Frontal cortex (tissue), 4 donors: ENCODE results near the gene FAM241B. TPM values are rescaled to one million over a fixed set of nuclear protein-coding genes. Genes with fewer than 3 reads are reported as not detected.
A peak's percentile ranks its signal among the peaks of the same experiment; 100 is the strongest.

ENCODE experiments used
- DNase-seq, 2 donors: peaks; one replicate each; pipeline ENCODE4 v3.0.0; 2012; ENCODE audit warnings: low spot score in 2 of 2
- FAIRE-seq: peaks from 2 replicates; lab custom pipeline; 2012; peaks lifted over from hg19 to GRCh38; lab: Jason Lieb, UNC
- total RNA-seq: library from RNA; depleted of rRNA; stranded (reverse); fragments of >200 nt; gene quantifications from one replicate; pipeline ENCODE4 v1.2.3, GENCODE V29; 2014
- donor health status: control.
- donor health status: control.
- donor health status: control.

Gene FAM241B
- total RNA-seq, 1 donor from 2014 or later, result 13.9 TPM

- FAIRE-seq (no peak), DNase-seq (no peak)
These were observed 3.9 kb downstream of the FAM241B start for GRCh38 chr10:69633673-69634635.

GRCh38 chr10:69634759-69635425 lies 4.8 kb downstream of the FAM241B start:
- no peak for FAIRE-seq
- no peak for DNase-seq

GRCh38 chr10:69635428-69636272 lies 5.6 kb downstream of the FAM241B start:
- no peak for FAIRE-seq
- DNase-seq, result no peak

DNA sequence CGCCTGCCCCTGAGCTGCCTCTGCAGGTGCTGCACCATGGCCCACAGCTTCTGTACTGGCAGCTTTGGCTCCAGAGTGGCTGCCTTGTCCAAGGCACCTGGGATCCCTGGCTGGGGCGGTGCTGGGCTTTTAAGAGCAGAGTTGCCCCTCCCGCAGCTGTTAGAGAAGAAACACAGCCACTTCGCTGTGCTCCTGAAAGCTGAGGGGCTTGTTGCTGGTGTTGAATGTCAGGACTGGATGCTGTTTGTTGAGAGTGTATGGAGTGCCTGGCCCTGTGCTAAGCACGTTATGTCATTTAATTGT lies 6.2 kb downstream of the FAM241B start:
- FAIRE-seq (no peak), DNase-seq (no peak)

GRCh38 chr10:69636626-69637605 lies 6.9 kb downstream of the FAM241B start:
- DNase-seq (no peak), FAIRE-seq (no peak)

DNA sequence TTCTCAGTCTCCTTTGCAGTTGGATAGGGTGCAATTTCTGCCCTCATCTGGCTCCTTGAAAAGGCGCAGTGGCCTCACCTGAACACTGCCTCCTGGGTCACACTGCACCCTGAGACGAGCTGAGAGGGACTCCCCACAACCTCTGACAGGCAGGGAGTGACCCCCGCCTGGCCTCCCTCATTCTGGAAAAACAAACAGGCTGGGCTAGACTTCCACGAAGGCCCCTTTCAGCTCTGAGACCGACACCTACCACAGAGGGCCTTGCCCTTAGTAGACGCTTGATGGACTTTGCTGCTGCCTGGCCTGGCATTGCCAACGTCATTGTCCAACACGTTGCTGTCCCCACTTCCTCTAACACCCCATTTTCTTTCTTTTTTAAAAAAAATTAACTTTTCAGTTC lies 8.6 kb downstream of the FAM241B start:
- FAIRE-seq (no peak), DNase-seq (no peak)

DNA sequence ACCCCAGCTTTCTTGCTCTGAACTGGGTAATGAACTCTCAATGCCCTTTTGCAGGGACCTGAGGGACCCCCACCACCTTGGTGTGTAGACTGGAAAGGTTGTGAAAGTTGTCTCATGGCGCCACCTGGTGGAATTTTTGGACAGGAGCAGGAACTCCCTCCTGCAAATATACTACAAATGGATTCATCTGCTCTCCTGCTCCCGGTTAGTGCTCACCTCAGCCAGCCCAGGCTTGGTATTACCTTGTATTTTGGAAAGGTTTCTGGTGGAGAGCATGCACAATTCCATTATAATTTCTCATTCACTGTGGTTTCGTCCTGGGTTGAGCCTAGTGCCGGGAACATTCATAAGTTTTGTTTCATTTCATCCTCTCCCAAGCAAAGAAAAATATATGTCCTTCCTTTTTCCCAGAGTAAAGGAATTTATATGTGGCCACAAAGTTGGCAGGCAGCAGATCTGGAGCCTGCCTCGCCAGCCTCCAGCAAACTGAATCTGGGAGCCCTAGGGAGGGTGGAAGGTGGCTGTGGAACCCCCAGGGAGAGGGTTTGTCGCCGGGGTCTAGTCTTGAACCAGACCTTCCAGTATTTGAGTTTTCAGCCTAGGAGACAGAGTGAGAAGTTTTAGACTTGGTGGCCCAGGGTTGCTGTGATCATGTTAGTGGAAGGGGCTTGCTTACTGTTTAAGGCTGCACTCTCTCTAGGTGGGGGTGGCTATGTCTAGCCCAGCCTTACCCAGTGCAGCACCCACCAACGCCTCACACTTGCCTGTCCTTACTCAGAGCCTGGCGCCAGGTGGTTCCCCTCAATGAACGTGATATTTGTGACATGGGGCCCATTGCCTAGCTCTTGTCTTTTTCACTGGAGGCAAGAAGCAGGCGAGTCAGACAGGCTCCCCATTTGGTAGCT lies 9.5 kb downstream of the FAM241B start:
- DNase-seq (peak; percentile 68 to 72), FAIRE-seq (no peak)

DNA sequence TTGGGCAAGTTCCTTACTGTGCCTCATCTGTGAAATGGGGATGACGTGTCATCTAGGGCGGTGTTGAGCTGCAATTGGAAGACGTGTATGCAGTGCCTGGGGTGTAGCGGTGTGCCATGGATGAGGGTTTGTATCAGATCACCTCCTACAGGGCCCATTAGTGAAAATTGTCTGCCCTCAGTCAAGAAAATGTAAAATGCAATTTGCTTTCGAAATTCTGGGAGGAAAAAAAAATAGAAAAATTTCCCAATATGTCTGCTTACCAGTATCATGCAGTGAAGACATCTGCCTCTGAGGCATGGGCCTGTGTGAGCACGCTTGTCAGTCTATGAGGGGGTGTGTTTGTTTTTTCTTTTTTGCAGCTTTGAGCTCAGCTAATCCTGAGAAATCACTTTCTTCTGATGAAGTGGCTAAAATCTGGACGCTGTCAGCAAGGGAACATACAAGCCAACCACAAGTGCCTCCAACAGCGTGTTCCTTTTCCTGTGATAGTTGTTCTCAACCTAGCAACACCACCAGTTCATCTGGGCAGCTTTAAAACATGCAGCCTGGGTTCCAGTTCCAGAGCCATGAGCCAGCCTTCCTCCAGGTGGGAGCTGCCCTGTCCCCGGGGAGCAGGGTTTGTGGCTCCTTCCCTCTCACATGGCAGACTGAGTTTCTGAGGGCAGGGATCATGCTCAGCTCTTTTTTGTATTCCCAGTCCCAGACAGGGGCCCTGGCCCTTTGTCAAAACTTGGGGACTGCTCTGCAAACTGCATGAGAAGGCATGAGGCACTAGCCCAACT lies 10.3 kb downstream of the FAM241B start:
- no peak for FAIRE-seq
- no peak for DNase-seq

GRCh38 chr10:69641261-69641980 lies 11.4 kb downstream of the FAM241B start:
- DNase-seq (no peak), FAIRE-seq (no peak)

DNA sequence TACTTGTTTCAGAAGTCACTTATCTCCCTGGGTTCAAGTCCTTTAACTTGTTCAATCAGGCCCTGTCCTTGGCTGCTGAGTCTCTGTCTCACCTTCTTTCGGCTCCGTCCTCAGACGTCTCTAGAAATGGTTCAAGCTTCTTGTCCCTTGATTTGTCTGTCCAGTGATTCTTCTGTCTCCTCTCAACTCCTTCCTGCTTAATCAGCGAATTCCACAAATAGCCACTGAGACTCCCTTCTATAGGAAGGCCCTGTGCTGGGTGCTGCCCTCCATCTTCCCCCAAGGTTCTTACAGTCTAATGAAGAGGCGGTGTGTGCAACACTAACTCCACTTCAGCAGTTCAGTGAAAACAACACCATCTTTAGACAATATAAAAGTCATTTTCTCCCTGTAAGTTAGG lies 12.7 kb downstream of the FAM241B start:
- DNase-seq (no peak), FAIRE-seq (no peak)

- FAIRE-seq (no peak), DNase-seq (no peak)
These were observed 14.0 kb downstream of the FAM241B start for GRCh38 chr10:69643779-69644657.

- FAIRE-seq (no peak), DNase-seq (peak; percentile 55 to 78)
These were observed 14.7 kb downstream of the FAM241B start for GRCh38 chr10:69644658-69645295.

DNA sequence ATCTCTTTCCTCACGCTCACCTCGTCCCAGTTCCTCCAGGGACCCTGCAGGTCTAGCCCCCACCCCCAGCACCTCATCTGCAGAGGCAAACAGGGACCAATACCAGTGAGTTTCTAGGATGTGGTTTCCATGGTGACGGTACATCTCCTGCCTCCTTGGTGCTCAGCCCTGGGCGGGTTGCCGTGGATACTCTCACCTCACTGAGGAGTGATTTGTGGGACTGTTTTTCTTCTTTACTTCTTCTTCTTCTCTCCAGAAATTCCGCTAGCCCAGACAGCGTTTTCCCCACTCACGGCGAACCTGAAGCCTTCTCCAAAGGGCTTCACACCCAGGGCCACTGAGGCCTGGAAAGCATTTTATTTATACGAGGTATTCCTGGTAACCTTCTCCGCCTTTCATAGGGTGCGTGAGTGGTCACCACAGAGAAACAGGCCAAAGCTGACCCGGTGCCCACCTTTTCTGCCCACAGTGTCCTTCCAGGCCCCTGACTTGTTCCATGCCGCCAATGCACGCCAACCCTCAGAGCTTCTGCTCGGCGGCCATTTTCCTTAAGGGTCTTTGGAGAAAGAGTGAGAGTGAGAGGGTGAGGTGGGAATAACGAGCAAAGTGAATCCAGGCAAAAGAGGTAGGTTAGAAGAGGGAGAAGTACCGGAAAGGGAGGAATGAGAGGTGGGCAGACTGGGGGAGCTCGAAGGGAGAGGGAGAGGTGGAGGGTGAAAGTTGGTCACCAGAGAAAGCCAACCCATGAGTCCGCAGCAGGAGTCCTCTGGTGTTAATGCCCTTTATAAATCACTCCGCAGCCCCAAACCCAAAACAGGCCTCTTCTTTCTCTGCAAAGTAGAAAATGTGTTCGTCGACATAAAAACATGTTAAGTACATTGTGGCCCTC lies 15.5 kb downstream of the FAM241B start:
- DNase-seq (no peak), FAIRE-seq (no peak)
